ENCODE measurements around the gene WFDC6.

The WFDC6 gene

DNA sequence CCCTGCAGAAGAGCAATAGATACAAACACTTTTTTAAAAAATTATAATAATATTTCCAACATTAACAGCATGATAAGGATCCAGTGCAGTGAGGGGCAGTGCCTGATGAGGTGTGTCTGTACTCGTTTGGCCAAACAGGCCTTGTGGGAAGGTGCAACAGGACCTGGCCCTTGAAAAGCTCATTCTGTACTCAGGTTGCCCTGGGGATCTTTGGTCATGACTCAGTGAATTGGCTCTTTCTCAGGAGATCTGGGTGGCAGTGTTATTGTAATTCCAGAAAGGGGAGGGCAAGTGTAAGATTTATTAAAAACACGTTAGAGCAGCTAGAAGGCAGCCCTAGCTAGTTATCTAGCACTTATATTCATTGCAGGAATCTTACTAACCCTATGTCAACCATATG is 21.0 kb downstream of the WFDC6 start:
- no peak for DNase-seq (ENCODE audit: low read depth in 2 of 2, low spot score in 1 of 2)

DNA sequence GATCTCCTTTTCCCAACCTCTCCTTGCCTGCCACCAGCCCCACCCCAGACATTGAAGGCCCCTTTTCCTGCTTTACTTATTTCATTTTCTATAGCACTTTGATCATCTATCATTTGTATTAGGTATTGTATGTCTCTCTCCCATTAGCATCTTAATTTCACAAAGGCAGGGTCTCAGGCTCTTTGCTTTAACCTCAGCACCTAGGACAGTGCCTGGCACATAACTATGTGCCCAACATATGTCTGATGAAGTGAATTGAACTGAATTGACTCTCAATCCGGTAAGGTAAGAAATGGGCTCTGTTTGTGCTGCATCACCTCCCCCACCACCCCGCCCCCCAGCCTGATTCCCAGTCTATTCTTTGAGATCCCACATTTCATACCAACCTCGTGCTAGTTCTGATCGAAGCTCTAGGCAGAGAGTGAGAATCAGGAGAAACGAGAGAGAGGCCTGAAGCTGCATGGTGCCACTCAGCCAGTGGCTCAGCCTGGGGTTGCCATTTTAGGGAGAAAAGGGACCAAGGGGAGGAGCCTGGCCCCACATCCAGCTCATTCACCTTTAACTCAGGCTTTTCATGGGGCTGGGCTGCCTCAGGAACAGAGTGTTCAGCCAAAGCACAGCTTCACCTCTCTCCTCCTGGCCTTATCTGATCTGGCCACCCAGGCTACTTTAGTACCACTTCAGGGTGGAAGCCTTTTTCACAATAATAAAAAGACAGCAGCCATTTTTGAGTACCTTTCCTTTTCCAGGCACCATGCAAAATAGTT is 24.0 kb downstream of the WFDC6 start, which contains the start of gene SPINT3:
Gene SPINT3, minus strand, starts transcription at position 476 of the 767 bp plus-strand sequence. Its CDS starts 14 bp downstream, at position 462.
- DNase-seq (ENCODE audit: low read depth in 2 of 2, low spot score in 1 of 2) = no peak

DNA sequence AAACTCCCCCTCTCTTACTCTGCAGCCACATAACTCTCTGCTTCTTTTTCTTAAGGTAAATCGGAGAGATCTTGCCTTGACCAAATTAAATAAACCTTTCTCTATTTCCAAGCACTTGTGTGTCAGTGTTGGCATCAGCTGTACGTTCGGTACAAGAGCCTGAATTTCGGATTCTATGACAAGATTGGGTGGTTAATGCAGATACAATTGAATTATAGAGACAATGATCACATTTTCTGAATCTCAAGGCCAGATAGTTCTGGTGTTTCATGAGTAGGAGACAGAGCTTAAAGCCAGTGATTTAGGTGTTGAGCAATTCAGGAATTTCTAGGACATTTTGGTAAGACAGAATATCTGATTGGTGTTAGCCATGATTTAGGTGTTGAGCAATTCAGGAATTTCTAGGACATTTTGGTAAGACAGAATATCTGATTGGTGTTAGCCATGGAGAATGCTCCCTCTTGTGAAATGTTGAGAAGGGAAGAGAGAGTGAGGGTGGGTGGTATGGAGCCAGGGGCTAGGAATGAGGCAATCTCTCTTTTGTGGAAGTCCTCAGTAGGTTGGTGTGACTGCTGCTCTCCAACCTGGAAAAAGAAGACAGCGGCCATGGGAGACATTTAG is 28.9 kb downstream of the WFDC6 start:
- no peak for DNase-seq (ENCODE audit: low read depth in 2 of 2, low spot score in 1 of 2)

DNA sequence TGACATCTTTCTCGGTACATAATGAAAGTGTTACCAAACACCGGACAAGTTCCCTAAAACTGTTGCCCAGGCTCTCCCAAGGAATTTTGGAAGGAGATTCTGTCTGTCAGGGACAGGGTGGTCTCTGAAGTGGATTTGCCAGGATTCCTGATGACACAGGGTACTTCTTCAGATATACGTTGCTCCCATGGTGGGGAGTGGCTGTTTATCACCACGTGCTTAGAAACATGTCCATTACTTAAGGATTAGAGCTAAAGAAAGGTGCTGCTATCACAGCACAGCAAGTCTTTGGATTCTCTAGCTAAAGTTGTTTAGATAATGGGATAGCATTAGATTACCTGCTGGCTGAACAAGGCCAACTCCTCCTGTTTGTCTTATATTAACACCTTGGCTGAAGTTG is 30.2 kb downstream of the WFDC6 start:
- DNase-seq (ENCODE audit: low read depth in 2 of 2, low spot score in 1 of 2) = no peak

DNA sequence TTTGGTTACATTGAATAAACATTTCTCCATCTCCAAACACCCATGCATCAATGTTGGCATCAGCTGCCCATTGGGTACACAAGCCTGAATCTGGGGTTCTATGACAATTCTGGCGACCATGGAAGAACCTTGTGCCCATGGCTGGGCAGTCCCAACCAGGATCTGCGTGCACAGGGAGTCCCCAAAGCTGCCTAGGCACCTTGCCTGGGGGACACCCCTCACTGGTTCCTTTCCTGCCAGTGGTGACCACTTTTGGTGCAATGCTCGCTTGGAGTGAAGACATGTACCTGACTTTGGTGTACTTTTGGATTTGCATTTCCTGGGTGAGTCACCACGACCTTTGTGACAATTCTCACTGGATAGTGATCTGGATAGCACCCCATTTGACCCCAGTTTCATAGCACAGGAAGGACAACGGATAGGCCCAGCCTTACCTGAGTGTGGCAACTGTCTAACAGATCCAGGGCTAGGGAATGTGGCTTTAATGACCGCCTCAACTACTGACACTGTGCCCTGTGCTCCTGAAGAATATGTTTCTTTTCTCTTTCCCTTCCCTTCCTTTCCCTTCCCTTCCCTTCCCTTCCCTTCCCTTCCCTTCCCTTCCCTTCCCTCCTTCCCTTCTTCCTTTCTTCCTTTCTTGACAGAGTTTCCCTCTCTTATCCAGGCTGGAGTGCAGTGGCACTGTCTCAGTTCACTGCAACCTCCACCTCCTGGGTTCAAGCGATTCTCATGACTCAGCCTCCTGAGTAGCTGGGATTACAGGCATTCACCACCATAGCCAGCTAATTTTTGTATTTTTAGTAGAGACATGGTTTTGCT is 31.0 kb downstream of the WFDC6 start:
- DNase-seq (ENCODE audit: low read depth in 2 of 2, low spot score in 1 of 2) = no peak

DNA sequence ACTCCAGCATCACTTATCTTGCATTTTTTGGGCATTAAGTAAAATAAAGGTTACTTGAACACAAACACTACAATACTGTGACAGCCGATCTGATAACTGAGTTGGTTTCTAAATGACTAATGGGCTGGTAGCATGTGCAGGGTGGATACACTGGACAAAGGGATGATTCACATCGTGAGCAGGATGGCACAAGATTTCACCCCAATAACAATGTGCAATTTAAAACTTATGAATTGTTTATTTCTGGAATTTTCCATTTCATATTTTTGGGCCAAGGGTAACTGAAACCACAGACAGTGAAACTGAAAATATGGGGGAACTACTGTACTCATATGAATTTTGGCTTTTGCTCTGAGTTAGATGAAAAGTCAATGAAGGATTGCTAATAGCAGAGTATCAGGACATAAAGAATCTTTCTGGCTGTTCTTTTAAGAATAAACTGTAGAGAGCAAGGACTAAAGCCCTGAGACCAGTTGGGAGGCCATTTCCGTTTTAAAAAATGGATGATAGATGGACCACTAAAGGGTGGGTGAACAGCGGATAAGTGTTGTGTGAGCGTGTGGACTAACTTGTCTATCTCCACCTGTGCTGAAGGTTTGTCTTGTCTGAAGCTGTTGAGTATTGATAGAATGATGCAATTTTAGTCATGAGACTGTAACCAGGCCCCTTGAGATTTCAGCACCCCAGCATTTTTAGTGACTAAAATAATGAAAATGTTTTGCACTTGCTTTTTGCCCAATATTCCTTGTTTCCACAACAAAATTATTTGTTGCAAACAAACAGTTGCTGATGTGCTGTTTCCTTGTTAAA is 32.1 kb downstream of the WFDC6 start:
- no peak for DNase-seq (ENCODE audit: low read depth in 2 of 2, low spot score in 1 of 2)

DNA sequence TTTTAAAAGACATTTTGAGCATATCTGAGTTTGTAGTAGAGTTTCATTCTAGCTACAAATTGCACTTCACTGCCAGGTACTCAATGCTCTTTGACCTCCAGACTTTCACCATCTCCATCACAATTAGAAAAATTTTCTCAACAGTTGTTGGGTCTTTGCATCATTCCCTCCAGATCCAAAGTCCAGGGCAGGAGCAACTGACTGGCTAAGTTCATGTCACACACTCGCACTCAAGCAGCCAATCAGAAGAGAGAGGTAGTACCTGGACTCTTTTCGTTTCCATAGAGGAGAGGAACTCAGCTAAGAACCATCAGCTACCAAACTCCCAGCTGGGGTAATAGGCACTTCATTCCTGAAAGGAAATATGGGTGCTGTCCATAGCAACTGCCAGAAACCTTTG is 32.9 kb downstream of the WFDC6 start:
- DNase-seq (ENCODE audit: low read depth in 2 of 2, low spot score in 1 of 2) = no peak

DNA sequence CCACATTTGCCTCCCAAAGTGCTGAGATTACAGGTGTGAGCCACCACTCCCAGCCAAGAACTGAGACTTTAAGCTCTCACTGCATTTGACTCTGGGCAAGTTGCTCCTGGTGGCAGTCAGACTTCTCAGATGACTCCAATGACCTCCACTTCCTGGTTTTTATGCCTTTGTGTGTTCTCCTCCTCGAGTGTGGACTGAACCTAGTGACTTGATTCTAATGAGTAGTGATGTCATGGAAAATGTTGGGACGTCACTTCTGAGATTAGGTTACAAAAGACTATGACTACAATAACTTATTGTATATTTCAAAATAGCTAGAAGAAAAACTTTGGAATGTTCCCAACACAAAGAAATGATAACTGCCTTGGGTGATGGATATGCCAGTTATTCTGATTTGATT is 35.9 kb downstream of the WFDC6 start:
- DNase-seq (ENCODE audit: low read depth in 2 of 2, low spot score in 1 of 2) = no peak

DNA sequence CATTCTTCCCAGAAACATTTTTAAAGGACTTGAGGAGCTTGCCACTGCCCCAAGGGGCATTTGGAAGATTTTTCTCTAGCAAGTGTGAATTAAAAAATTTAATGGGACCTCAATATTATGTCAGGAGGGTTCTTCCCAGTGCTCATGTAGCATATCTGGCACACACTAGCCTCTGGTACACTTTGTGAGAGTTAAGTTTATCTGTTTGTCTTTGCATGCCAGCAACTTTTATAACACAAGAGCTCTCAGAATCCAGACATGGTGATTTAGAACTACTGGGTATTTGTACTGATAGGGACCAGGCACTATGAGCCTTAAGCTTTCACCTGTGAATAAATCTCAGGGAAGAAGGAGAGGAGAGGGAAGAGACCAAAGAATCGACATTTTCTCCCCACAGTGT is 36.7 kb downstream of the WFDC6 start:
- DNase-seq (ENCODE audit: low read depth in 2 of 2, low spot score in 1 of 2) = no peak

DNA sequence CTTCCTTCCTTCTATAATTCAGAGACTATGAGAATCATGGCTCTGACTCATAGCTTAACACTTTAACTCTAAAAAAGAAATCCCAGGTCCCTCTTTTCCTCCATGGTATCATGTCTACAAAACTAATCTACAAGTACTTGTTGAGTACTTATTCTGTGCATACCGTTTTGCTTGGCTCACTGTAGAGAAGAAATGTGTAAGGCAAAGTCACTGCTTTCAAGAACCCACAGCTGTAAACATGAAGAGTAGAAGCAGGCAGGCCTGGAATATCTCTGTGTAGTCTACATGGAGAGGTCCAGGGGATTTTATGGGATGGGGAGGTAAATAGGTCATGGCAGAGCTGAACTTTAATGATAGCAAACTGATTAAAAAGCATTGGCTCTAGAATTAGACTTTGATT is 37.7 kb downstream of the WFDC6 start:
- no peak for DNase-seq (ENCODE audit: low read depth in 2 of 2, low spot score in 1 of 2)

DNA sequence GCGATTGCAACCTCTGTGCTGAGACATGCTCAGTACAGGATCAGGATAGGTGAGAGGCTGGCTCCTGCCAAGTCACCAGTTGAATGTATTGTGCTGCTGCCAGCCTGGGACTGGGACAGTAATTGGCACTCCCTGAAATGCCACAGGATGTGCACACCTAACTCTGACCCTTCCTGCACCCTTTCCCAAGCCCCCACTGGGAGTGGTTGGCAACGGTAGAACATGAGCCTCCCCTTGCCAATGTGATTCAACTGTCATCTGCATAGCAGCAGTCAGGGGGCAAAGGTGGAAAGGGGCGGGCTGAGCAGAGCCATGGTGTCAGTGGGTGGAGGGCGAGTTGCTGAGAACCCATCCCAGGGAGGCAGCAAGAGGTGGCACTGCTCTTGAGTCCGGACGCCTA is 39.3 kb downstream of the WFDC6 start:
- DNase-seq (ENCODE audit: low read depth in 2 of 2, low spot score in 1 of 2) = no peak

DNA sequence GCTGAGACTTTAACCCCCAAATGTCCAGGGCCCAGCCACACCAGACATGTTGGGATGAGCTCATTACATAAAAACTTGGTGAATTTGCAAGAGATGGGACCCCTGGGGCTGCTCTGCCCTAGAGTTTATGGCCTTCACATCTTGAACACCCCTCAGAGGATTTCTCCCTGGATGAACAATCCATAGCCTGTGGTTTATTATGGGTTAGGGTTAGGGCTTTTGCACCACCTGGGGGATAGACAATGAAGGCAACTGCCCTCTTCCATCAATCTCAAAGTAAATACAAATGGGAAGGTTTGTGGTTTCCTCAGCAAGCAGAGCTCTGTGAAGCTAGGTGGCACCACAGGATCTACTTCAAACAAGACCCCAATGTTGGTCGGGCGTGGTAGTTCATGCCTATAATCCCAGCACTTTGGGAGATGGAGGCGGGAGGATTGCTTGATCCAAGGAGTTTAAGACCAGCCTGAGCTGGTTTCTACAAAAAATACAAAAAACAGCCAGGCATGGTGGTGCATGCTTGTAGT is 41.2 kb downstream of the WFDC6 start:
- no peak for DNase-seq (ENCODE audit: low read depth in 2 of 2, low spot score in 1 of 2)

DNA sequence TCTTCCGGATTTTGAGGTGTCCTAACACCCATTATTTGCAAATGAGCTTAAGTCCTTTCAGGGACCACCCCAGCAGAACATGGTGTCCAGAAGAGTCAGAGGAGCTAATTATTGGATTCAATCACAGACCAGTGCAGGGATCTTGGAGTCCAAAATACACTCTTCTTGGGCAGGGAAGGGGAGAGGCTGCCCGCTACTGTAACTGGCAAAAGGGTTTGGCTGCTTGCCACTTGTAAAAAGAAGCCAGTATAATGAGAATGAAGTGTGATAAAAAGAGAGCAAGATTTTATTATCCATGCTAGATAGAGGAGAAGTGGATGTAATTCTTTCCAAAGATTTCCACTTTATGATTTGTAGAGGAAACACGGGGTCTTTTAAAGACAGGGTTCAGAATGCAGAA is 43.1 kb downstream of the WFDC6 start:
- DNase-seq (ENCODE audit: low read depth in 2 of 2, low spot score in 1 of 2) = no peak

DNA sequence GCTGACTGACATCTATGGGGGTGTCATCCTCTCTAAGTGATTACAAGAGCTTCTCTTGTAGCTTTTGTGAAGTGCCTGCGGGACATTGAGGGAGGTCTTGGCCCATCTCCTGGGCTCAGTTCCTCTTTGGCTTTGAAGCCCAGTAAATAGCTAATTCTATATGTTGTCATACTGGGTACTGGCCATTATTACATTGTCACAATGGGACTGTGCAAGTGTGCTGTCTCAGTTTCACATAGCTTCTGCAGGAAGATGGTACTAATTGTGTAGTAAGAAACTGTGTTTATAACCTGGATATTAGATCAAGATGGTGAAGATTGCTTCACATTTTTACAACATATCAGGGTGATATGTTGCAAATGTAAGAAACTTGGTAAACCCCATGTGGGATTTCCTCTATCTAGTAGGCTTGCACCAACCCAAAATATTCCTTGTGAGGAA is 43.8 kb downstream of the WFDC6 start:
- DNase-seq (ENCODE audit: low read depth in 2 of 2, low spot score in 1 of 2) = no peak

DNA sequence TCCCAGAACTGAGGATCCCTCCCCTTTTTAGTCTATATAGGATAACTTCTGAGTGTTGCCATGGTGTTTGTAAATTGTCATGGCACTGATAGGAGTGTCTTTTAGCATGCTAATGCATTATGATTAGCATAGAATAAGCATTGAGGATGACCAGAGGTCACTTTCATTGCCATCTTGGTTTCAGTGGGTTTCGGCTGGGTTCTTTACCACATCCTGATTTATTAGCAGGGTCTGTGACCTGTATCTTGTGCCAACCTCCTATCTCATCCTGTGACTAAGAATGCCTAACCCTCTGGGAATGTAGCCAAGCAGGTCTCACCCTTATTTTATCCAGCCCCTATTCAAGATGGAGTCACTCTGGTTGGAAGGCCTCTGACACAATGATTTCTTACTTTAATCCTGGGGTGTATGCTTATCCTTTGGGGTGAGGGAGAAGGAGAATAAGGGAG is 50.2 kb downstream of the WFDC6 start:
- no peak for DNase-seq (ENCODE audit: low read depth in 2 of 2, low spot score in 1 of 2)

DNA sequence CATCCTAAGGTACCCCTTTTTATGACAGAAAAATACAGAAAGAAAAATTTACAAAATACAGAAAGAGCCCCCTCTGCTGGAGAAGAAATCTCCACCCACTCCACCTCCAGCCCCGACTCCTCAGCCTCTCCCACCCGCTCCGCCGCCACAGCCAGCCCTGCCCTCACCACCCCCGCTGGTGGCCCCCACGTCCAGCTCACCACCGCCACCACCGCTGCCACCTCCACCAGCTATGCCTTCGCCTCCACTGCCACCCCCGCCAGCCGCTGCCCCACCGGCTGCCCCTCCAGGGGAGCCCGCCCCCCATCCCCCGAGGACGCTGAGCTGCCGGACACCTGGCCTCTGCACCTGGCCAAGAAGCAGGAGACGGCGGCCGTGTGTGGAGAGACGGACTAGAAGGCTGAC is 52.0 kb downstream of the WFDC6 start:
- no peak for DNase-seq (ENCODE audit: low read depth in 2 of 2, low spot score in 1 of 2)

DNA sequence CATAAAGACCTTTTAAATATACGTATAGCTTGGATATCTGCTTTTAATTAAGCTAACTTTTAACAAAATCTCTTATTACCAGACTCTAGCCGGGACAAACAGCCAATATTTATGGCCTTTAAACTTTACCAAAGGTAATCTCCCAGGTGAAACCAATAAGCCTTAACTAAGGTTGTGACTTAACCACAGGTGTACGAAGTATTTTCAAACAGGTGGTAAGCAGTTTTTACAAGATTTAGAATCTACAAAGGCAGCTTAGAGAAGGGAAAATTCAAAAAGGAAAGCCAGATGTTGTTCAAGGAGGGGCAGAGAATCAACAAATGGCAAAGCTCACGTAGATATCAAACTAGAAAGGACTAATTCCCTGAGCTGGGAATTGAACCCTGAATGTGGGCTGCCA is 53.9 kb downstream of the WFDC6 start:
- no peak for DNase-seq (ENCODE audit: low read depth in 2 of 2, low spot score in 1 of 2)

DNA sequence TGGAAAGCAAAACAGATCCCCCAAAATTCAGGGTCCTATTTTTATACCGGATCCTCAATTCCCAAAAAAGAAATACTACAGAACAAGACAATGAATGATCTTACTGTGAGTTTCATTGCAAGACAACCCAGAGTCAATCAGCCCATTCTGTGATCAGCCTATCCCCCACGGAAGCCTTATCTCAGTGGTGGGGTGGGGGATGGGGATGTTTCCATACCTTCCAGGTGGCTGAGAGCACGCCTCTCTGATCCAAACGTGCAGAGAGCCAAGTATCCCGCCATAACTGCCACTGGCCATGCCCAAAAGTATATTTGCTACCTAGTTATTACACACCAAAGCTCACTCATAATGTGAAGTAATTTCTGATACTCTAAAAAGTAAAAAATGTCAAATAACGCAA is 54.6 kb downstream of the WFDC6 start:
- no peak for DNase-seq (ENCODE audit: low read depth in 2 of 2, low spot score in 1 of 2)

Measured in stimulated activated CD8-positive, alpha-beta memory T cell treated with anti-CD3 and anti-CD28 coated beads, Interleukin-4, amount 100 ng/mL, for 1 hour (primary cell).